Measurements from ENCODE around the gene TMEM53. TPM values are rescaled to one million over a fixed set of nuclear protein-coding genes. Genes with fewer than 3 reads are reported as not detected.

Gene TMEM53
- total RNA-seq, 1 donor from 2014 or later, result 11.8 TPM

DNA sequence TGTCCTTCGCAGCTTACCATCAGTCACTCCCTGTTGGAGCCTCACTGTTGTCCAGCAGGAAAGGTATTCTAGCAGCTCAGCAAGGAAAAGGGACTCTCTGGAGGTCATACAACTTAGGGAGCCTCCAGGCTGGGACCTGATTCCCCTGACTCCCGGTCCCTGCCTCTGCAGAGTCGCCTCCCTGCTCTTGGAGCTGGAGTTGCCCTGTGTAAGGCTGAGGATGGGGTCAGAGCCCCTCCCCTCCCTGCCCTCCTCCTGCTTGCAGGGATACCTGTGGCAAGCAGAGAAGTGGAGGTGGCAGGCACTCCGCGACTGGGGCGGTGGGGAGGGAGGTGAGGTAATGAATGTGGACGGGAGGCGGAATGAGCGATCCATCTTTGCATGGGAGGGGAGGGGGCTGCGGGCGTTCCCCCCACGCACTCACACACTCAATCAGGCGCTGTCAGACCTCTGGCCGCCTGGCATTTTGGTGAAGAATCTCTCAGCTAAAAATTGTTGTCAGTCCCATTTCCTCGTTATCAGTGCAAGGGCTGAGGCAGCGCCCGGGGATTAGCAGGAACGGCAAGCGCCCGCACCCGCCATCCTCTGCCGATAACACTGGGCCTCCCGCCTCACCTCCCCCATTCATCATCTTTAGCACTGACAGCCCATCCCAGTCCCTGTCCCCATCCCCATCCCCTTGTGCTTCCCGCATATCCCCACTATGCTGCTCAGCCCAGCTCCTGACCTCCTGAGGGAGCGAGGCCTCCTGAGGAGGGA, 64.3 kb downstream of the TMEM53 start:
- peaks cover 49% of the 10 kb centered on the region for H3K27me3 Mint-ChIP-seq
- H3K4me1 Mint-ChIP-seq (ENCODE audit: low read depth), result peaks cover 3% of the 10 kb centered on the region
- no peaks in the 10 kb centered on the region for H3K9me3 Mint-ChIP-seq (ENCODE audit: low read depth)
- H3K4me3 Mint-ChIP-seq (ENCODE audit: low read depth), result no peak overlapping the region
- H3K36me3 Mint-ChIP-seq (ENCODE audit: insufficient read depth), result no peaks in the 10 kb centered on the region
- DNase-seq (ENCODE audit: low spot score, unreplicated experiment), result no peak
- TF ChIP-seq, protein P1, sequence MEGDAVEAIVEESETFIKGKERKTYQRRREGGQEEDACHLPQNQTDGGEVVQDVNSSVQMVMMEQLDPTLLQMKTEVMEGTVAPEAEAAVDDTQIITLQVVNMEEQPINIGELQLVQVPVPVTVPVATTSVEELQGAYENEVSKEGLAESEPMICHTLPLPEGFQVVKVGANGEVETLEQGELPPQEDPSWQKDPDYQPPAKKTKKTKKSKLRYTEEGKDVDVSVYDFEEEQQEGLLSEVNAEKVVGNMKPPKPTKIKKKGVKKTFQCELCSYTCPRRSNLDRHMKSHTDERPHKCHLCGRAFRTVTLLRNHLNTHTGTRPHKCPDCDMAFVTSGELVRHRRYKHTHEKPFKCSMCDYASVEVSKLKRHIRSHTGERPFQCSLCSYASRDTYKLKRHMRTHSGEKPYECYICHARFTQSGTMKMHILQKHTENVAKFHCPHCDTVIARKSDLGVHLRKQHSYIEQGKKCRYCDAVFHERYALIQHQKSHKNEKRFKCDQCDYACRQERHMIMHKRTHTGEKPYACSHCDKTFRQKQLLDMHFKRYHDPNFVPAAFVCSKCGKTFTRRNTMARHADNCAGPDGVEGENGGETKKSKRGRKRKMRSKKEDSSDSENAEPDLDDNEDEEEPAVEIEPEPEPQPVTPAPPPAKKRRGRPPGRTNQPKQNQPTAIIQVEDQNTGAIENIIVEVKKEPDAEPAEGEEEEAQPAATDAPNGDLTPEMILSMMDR (IDR thresholded peaks at IDR 0.05; ENCODE audit: unreplicated experiment), result no peak
- no peak overlapping the region for H3K27ac Mint-ChIP-seq

DNA sequence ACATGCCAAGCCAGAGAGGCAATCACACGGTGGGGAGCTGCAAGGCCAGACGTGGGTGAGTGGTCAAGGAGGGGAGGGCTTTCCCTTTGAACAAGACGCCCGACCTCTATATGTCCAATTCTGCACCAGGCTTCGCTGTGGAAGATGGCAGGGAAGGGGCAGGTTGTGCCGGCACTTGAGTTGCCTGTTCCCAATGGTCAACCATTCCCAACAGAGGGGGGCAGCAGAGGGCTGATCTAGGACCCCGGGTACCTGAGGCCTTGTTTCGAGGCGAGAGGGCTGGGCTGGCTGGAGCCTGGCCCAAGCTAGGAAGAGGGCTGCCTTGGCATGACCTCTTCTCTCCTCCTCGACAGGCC, 64.9 kb downstream of the TMEM53 start:
- H3K27ac Mint-ChIP-seq, result no peak overlapping the region
- no peaks in the 10 kb centered on the region for H3K36me3 Mint-ChIP-seq (ENCODE audit: insufficient read depth)
- TF ChIP-seq, protein P1 (IDR thresholded peaks at IDR 0.05; ENCODE audit: unreplicated experiment), result peak; percentile 57

DNA sequence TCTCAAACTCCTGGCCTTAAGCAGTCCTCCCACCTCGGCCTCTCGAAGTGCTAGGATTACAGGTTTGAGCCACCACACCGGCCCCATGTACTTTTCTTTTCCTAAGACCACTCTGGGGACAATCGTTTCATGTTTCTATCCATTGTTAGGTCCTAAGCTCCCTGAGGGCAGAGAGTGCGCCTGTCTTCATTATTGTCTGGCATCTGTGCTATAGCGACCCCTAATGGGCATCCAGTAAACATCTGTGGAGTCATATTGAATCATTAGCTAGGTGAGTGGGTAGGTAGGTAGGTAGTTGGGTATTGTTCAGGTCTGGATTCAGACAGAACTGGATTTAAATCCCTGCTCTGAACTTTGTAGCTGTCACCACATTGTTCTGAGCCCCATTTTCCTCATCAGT, 66.1 kb downstream of the TMEM53 start:
- no peak for DNase-seq (ENCODE audit: low spot score, unreplicated experiment)
- H3K36me3 Mint-ChIP-seq (ENCODE audit: insufficient read depth), result no peaks in the 10 kb centered on the region
- H3K27me3 Mint-ChIP-seq, result peaks cover 46% of the 10 kb centered on the region
- H3K9me3 Mint-ChIP-seq (ENCODE audit: low read depth), result no peaks in the 10 kb centered on the region
- no peak overlapping the region for H3K4me3 Mint-ChIP-seq (ENCODE audit: low read depth)
- H3K4me1 Mint-ChIP-seq (ENCODE audit: low read depth), result peaks cover 13% of the 10 kb centered on the region
- TF ChIP-seq, protein P1 (IDR thresholded peaks at IDR 0.05; ENCODE audit: unreplicated experiment), result peak; percentile 23
- no peak overlapping the region for H3K27ac Mint-ChIP-seq

More for the DNA sequence above, 64.9 kb downstream of the TMEM53 start:
- H3K9me3 Mint-ChIP-seq (ENCODE audit: low read depth), result no peaks in the 10 kb centered on the region
- H3K4me3 Mint-ChIP-seq (ENCODE audit: low read depth), result no peak overlapping the region
- H3K4me1 Mint-ChIP-seq (ENCODE audit: low read depth), result peaks cover 5% of the 10 kb centered on the region
- peak; percentile 49 for DNase-seq (ENCODE audit: low spot score, unreplicated experiment)
- peaks cover 48% of the 10 kb centered on the region for H3K27me3 Mint-ChIP-seq

DNA sequence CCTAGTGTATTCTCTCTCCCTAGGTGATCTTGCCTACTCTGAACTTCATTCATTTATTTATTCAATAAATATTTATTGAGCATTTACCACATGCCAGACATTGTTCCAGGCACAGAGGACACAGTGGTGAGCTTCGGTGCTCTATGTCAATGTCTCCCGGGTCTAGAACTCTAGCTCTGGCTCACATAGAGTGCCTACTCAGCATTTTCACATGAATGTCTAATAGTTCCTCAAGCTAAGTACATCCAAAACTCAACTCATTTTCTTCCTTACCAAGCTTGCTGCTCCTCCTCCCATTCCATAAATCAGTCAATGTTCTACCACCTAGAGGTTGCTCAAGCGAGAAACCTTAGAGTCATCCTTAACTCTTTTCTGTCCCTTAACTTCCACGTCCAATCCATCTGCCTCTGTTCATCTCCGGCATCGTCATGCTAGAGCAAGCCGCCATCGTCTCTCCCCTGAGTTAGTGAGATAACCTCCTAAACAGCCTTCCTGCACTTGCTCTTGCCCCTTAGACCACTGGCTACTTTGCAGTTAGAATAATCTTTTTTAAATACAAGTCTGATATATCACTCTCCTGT, 67.5 kb downstream of the TMEM53 start:
- Mint-ChIP-seq H3K4me3 (ENCODE audit: low read depth) (no peak overlapping the region), H3K27me3 (peaks cover 40% of the 10 kb centered on the region), H3K9me3 (ENCODE audit: low read depth) (no peaks in the 10 kb centered on the region), H3K36me3 (ENCODE audit: insufficient read depth) (no peaks in the 10 kb centered on the region), H3K4me1 (ENCODE audit: low read depth) (peaks cover 13% of the 10 kb centered on the region), H3K27ac (no peak overlapping the region)
- no peak for DNase-seq (ENCODE audit: low spot score, unreplicated experiment)
- TF ChIP-seq, protein P1 (IDR thresholded peaks at IDR 0.05; ENCODE audit: unreplicated experiment), result no peak

DNA sequence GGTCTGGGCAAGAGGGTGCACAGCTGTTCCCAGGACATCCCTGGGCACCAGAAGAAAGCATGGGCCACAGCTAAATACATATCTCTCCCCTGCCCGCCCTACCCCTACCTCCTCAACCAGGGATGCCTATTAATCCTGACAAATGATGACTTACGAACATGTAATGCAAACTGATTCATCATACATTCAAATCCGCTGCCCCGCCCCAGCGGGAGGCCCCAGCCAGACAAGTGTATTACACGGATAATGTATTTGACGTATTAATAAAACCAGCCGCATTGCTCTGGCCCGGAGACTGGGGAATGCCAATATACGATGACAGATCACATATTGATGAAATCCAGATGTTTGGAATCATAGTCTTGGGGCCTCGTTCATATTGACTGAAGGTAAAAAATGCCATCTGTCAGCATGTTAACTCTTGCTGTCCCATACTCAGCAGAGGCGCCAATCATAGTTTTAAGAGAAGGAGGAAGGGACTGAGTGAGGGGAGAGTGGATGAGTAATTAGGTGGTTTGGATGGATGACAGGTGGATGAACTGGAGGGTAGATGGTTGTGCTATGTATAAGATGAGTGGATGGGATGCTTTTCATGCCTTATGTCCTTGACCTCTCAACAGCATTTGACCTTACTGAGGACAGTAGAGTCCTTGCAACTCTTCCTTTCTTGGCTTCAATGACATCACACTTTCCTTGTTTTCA, 68.2 kb downstream of the TMEM53 start:
- no peaks in the 10 kb centered on the region for H3K9me3 Mint-ChIP-seq (ENCODE audit: low read depth)
- no peak overlapping the region for H3K4me3 Mint-ChIP-seq (ENCODE audit: low read depth)
- H3K36me3 Mint-ChIP-seq (ENCODE audit: insufficient read depth), result no peaks in the 10 kb centered on the region
- TF ChIP-seq, protein P1 (IDR thresholded peaks at IDR 0.05; ENCODE audit: unreplicated experiment), result no peak
- H3K27ac Mint-ChIP-seq, result no peak overlapping the region
- peaks cover 13% of the 10 kb centered on the region for H3K4me1 Mint-ChIP-seq (ENCODE audit: low read depth)
- DNase-seq (ENCODE audit: low spot score, unreplicated experiment), result no peak
- peaks cover 34% of the 10 kb centered on the region for H3K27me3 Mint-ChIP-seq

All from progenitor cell of endocrine pancreas (in vitro differentiated cells).